ENCODE measurements around the gene KRTAP20-3.

KRTAP20-3 gene

DNA sequence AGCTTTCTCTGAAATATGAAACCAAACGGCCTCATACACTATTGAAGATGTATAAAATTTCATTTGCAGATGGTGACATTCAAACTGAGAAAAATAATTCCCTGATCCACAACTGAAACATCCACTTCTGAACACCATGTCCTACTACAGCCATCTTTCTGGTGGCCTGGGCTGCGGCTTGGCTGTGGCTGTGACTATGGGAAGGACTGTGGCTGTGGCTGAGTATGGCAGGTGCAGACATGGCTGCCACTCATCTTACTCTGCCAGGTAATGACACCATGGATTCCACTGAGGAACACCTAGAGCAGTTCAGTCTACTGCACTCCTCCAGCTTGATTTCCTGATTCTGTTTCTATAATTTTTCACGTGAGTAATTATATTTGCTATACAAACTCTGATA is 22.1 kb upstream of the KRTAP20-3 start, which contains the start of gene KRTAP20-4:
Gene KRTAP20-4, plus strand, starts transcription at position 106 of the 400 bp plus-strand sequence.
- Histone ChIP-seq H3K27ac (ENCODE audit: low read depth, low read length) (no peak within 1 kb of the TSS), H3K79me2 (ENCODE audit: control insufficient read depth, low read length) (no peaks in the 10 kb centered on the region), H3K4me3 (ENCODE audit: low read length) (no peak within 1 kb of the TSS), H4K20me1 (ENCODE audit: control insufficient read depth, insufficient read depth, low read depth, low read length) (no peaks in the 10 kb centered on the region), H3K9me2 (replicated peaks; ENCODE audit: control insufficient read depth, low read length) (no peaks in the 10 kb centered on the region), H3K27me3 (ENCODE audit: control insufficient read depth, low read length) (no peaks in the 10 kb centered on the region), H3K4me1 (ENCODE audit: control insufficient read depth, low read length) (no peaks in the 10 kb centered on the region), H3K4me2 (ENCODE audit: low read length) (no peak within 1 kb of the TSS), H3K9me3 (ENCODE audit: control insufficient read depth, insufficient read depth, low read length) (peaks cover 2% of the 10 kb centered on the region; the same call in 1 of the 2 replicates), H3F3A (ENCODE audit: control insufficient read depth, insufficient read depth) (no peaks in the 10 kb centered on the region), H3K36me3 (ENCODE audit: control insufficient read depth, low read length) (no peaks in the 10 kb centered on the region)
- no peak for TF ChIP-seq EZH2phosphoT487 (IDR thresholded peaks at IDR 0.05; ENCODE audit: borderline replicate concordance, low read length)
- TF ChIP-seq, protein P1, sequence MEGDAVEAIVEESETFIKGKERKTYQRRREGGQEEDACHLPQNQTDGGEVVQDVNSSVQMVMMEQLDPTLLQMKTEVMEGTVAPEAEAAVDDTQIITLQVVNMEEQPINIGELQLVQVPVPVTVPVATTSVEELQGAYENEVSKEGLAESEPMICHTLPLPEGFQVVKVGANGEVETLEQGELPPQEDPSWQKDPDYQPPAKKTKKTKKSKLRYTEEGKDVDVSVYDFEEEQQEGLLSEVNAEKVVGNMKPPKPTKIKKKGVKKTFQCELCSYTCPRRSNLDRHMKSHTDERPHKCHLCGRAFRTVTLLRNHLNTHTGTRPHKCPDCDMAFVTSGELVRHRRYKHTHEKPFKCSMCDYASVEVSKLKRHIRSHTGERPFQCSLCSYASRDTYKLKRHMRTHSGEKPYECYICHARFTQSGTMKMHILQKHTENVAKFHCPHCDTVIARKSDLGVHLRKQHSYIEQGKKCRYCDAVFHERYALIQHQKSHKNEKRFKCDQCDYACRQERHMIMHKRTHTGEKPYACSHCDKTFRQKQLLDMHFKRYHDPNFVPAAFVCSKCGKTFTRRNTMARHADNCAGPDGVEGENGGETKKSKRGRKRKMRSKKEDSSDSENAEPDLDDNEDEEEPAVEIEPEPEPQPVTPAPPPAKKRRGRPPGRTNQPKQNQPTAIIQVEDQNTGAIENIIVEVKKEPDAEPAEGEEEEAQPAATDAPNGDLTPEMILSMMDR (IDR thresholded peaks at IDR 0.05; ENCODE audit: low read depth, low read length, poor library complexity, severe bottlenecking) = no peak

DNA sequence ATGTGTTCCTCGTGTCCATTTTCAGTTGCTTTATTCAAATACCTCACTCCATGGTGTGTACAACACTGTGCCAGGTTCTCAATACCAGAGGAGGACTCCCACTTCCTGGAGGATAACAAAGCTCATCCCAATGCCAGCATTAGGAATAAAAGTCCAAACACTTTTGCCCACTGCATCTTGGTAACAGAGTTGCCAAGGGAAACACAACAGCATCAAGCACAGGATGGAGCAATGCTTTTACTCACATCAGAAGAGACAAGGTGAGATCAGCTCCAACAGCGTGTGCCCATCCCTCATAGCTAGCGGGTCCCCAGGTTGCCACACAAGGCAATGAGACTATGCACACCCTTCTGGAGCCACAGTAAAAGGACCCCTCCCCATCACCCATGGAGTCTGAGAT is 19.3 kb upstream of the KRTAP20-3 start:
- Histone ChIP-seq H3K9me3 (ENCODE audit: control insufficient read depth, insufficient read depth, low read length) (peaks cover 2% of the 10 kb centered on the region; the same call in 1 of the 2 replicates), H3F3A (ENCODE audit: control insufficient read depth, insufficient read depth) (no peaks in the 10 kb centered on the region), H3K4me1 (ENCODE audit: control insufficient read depth, low read length) (no peaks in the 10 kb centered on the region), H3K4me3 (ENCODE audit: low read length) (no peak overlapping the region), H3K27me3 (ENCODE audit: control insufficient read depth, low read length) (no peaks in the 10 kb centered on the region), H3K9me2 (replicated peaks; ENCODE audit: control insufficient read depth, low read length) (no peaks in the 10 kb centered on the region), H3K79me2 (ENCODE audit: control insufficient read depth, low read length) (no peaks in the 10 kb centered on the region), H3K27ac (ENCODE audit: low read depth, low read length) (no peak overlapping the region), H3K36me3 (ENCODE audit: control insufficient read depth, low read length) (no peaks in the 10 kb centered on the region), H3K4me2 (ENCODE audit: low read length) (no peak overlapping the region), H4K20me1 (ENCODE audit: control insufficient read depth, insufficient read depth, low read depth, low read length) (no peaks in the 10 kb centered on the region)
- TF ChIP-seq, protein P1 (IDR thresholded peaks at IDR 0.05; ENCODE audit: low read depth, low read length, poor library complexity, severe bottlenecking) = no peak
- TF ChIP-seq EZH2phosphoT487 (IDR thresholded peaks at IDR 0.05; ENCODE audit: borderline replicate concordance, low read length) = no peak

DNA sequence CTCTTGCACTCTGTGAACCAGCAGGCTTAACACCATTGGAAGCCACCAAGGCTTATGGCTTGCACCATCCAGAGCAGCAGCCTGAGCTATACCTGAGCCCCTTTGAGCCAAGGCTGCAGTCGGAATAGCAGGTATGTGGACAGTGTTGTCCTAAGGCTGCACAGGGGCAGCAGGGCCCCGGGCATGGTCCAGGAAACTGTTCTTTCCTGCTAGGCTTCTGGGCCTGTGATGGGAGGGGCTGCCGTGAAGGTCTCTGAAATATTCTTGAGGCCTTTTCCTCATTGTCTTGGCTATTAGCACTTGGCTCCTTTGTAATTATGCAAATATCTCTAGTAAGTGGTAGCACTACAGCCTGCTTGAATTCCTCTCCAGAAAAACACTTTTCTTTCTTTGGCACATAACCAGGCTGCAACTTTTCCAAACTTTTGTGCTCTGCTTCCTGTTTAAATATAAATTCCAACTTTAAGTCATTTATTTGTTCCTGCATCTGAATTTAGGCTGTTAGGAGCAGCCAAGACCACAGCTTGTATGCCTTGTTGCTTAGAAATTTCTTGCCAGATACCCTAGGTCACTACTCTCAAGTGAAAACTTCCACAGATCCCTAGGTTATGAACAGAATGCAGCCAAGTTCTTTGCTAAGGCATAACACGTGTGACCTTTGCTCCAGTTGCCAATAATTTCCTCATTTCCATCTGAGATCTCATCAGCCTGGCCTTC is 17.1 kb upstream of the KRTAP20-3 start:
- Histone ChIP-seq H3K4me1 (ENCODE audit: control insufficient read depth, low read length) (no peaks in the 10 kb centered on the region), H3F3A (ENCODE audit: control insufficient read depth, insufficient read depth) (no peaks in the 10 kb centered on the region), H3K4me3 (ENCODE audit: low read length) (no peak overlapping the region), H3K4me2 (ENCODE audit: low read length) (no peak overlapping the region), H4K20me1 (ENCODE audit: control insufficient read depth, insufficient read depth, low read depth, low read length) (no peaks in the 10 kb centered on the region), H3K79me2 (ENCODE audit: control insufficient read depth, low read length) (no peaks in the 10 kb centered on the region), H3K36me3 (ENCODE audit: control insufficient read depth, low read length) (no peaks in the 10 kb centered on the region), H3K9me3 (ENCODE audit: control insufficient read depth, insufficient read depth, low read length) (peaks cover 2% of the 10 kb centered on the region; the same call in 1 of the 2 replicates), H3K27me3 (ENCODE audit: control insufficient read depth, low read length) (no peaks in the 10 kb centered on the region), H3K9me2 (replicated peaks; ENCODE audit: control insufficient read depth, low read length) (no peaks in the 10 kb centered on the region), H3K27ac (ENCODE audit: low read depth, low read length) (no peak overlapping the region)
- TF ChIP-seq EZH2phosphoT487 (IDR thresholded peaks at IDR 0.05; ENCODE audit: borderline replicate concordance, low read length) = no peak
- TF ChIP-seq, protein P1 (IDR thresholded peaks at IDR 0.05; ENCODE audit: low read depth, low read length, poor library complexity, severe bottlenecking) = no peak
